NCI-H1105 (cell line): ENCODE measurements around the gene CERS6.
A peak's percentile ranks its signal among the peaks of the same experiment; 100 is the strongest.
"Not testable (repeated sequence)": the region's sequence is repeated elsewhere in the genome, so short reads cannot be mapped to it uniquely, and the experiment has no call there.

ENCODE experiments used
- DNase-seq: peaks from one replicate; lab custom pipeline; 2025; lab: John Stamatoyannopoulos, UW

The CERS6 gene, protein sequence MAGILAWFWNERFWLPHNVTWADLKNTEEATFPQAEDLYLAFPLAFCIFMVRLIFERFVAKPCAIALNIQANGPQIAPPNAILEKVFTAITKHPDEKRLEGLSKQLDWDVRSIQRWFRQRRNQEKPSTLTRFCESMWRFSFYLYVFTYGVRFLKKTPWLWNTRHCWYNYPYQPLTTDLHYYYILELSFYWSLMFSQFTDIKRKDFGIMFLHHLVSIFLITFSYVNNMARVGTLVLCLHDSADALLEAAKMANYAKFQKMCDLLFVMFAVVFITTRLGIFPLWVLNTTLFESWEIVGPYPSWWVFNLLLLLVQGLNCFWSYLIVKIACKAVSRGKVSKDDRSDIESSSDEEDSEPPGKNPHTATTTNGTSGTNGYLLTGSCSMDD

DNA sequence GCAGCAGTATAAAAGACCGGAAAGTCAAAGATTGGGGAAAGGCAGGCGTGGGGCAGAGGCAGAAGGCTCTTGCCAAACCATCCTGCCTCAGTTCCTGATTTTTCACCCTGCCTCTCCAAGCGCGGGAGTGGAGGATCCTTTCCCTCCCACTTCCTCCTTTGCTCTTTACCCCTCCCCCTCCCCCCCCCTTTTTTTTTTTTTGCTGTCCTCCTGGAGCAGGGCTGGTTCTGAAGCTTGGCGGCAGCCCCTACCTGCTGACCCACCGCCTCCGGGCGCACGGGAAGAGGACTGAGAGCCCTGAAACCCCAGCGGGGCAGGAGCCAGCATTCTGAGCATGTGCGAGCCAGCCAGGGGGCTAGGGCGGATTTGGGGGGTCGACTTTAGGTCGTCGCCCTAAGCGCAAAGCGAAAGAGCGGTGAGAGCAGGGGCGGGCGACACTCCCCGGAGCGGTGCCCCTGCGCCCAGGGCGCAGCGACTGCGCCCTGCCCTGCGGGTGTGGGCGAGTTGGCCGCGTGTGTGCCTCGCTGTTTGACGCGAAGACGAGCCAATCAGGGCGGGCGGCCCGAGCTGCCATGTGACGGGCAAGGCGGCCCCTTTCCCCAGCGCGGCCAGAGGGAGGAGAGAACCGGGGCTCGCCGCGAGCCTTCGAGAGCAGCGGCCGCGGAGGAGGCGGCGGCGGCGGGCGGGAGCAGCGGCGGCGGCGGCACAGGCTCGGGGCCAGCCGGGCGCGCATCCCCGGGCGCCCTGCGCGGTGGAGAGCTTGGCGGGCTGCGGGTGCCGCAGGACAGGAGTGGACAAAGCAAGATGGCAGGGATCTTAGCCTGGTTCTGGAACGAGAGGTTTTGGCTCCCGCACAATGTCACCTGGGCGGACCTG, at the start of gene CERS6:
CERS6 (plus strand) TSS at position 628 of the 876 bp plus-strand sequence; CDS start at position 805, 177 bp downstream.
- DNase-seq = peak; percentile 77

DNA sequence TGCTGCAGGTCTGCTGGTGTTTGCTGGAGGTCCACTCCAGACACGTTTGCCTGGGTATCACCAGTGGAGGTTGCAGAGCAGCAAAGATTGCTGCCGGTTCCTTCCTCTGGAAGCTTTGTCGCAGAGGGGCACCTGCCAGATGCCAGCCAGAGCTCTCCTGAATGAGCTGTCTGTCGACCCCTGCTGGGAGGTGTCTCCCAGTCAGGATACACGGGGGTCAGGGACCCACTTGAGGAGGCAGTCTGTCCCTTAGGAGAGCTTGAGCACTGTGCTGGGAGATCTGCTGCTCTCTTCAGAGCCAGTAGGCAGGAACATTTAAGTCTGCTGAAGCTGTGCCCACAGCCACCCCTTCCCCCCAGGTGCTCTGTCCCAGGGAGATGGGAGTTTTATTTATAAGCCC, 43.8 kb upstream of the CERS6 start:
- not testable (repeated sequence) for DNase-seq

DNA sequence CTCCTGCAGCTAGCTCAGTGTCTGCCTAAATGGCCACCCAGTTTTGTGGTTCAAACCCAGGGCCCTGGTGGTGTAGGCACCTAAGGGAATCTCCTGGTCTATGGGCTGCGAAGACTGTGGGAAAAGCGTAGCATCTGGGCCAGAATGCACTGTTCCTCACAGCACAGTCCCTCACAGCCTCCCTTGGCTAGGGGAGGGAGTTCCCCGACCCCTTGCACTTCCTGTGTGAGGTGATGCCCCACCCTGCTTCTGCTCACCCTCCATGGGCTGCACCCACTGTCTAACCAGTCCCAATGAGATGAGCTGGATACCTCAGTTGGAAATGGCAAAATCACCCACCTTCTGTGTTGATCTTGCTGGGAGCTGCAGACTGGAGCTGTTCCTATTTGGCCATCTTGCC, 43.0 kb upstream of the CERS6 start:
- DNase-seq = not testable (repeated sequence)

DNA sequence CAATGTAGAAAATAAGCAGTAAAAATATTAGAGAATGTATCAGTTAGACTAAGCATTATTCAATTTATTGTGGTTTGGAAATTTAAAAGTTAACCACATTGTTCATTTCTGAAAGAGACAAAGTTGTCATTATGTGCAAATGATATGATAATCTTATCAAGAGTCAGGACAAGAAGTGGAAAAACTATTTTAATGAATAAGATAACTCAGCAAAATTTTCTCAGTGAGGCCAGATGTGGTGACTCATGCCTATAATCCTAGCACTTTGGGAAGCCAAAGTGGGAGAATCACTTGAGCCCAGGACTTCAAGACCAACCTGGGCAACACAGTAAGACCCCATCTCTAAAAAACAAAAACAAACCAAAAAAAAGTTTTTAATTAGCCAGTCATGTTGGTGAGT, 39.5 kb upstream of the CERS6 start:
- DNase-seq = no peak

DNA sequence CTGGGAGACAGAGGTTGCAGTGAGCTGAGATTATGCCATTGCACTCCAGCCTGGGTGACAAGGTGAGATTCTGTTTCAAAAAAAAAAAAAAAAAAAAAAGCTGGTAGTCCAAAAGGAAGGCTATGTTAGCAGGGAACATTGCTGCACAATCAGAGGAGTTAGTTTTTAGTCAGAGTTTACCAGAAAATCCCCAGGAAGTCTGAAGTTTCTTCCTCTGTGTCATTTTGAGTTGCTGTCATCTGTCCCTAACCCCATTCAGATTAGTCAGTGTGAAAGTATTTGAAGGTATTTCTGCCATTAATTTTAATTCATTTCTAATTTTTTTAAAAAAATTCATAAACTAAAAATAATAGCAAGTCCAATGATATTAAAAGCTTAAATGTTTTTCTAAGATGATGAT, 33.5 kb upstream of the CERS6 start:
- DNase-seq = no peak

GRCh38 chr2:168424112-168424951, 31.7 kb upstream of the CERS6 start:
- no peak for DNase-seq

- no peak for DNase-seq
These were observed 31.1 kb upstream of the CERS6 start for GRCh38 chr2:168424971-168425370.

DNA sequence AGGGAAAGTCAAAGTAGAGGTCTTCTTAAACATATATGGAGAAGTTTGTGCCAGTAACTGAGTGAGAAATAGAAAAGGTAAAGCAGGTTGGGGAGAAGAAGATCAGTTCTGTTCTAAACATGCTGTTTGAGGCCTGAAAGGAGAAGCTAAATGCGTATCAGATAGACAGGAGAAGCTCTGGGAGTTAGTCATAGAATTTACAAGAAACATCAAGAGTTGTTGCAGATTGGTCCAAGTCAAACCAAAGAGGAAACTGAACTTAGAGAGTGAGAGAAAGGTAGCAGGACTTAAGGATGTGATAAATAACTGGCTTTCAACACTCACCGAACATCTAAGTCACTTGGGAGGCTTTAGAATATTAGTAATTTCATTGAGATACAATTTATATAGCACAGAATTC, 29.2 kb upstream of the CERS6 start:
- no peak for DNase-seq

- DNase-seq = no peak
These were observed 28.6 kb upstream of the CERS6 start for GRCh38 chr2:168427451-168427850.

GRCh38 chr2:168428431-168428830, 27.6 kb upstream of the CERS6 start:
- no peak for DNase-seq

- DNase-seq = no peak
These were observed 26.1 kb upstream of the CERS6 start for GRCh38 chr2:168429988-168430387.

GRCh38 chr2:168430431-168430830, 25.6 kb upstream of the CERS6 start:
- no peak for DNase-seq

- DNase-seq = no peak
These were observed 24.6 kb upstream of the CERS6 start for GRCh38 chr2:168431301-168432024.

GRCh38 chr2:168432100-168432499, 24.0 kb upstream of the CERS6 start:
- DNase-seq = no peak

DNA sequence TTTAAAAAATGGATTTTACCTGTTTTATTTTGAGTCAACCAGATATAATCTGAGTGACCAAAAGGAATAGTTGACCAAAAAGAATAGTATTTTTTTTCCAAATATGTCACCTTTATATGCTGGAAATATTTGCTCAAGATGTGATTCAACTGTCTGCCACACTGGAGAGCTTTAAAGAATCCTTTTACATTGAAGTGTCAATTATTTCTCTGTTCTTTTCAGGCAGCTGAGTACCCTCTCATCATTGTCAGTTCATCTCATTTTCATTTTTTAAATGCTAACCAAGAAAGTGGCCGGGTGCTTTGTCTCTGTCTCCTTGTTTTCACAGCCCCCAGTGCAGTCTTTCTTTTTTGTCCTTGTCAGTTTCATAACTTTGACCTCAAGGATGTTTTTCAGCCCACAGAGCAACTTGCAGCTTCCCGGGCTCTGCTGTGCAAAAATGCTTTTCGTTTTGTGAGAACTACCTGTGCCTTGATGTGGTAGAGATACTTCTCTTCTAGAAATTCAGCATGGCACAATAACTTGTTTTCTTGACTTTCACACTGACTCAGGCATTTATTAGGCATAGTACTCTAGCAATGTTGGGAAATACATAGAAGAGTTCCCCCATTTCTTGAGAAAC, 23.4 kb upstream of the CERS6 start:
- peak; percentile 12 for DNase-seq

- no peak for DNase-seq
These were observed 22.5 kb upstream of the CERS6 start for GRCh38 chr2:168433527-168433926.

GRCh38 chr2:168434146-168434545, 21.9 kb upstream of the CERS6 start:
- peak; percentile 91 for DNase-seq

DNA sequence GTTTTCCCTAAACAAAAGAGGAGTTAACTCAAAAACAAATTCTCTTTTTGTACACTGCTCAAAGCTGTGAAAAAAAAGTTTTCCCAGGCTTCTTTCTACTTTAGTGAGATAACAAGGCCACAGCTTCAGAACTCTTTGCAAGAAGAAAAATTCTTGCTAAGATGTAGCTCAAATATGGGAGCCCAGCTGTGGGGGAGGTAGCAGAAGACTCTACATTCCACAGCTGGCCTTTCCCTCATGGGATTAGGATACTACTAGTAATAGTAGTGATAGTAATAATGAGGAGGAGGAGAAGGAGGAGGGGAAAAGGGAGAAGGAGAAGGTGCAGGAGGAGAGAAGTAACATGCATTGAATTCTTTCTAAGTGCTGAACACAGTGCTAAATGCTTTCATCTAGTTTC, 19.2 kb upstream of the CERS6 start:
- DNase-seq = no peak

GRCh38 chr2:168438553-168438952, 17.5 kb upstream of the CERS6 start:
- no peak for DNase-seq

DNA sequence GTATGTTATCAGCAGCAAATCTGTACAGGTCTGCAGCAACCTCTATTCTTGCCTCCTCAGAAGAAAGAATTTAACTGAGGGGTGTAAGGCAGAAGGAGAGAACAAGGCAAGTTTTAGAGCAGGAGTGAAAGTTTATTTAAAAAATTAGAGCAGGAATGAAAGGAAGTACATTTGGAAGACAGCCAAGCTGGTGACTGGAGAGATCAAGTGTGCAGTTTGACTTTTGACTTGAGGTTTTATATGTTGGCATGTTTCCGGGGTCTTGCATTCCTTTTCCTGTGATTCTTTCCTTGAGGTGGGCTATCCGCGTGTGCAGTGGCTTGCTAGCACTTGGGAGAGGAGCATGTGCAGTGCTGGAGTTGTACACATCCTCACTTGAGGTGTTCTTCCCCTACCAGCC, 16.5 kb upstream of the CERS6 start:
- no peak for DNase-seq
